Parathyroid adenoma (tissue), 2 donors: Measurements from ENCODE around the gene LY6G6C.
A peak's percentile ranks its signal among the peaks of the same experiment; 100 is the strongest.

Experiments
- H2AFZ ChIP-seq: fragments of 300-600 bp; sonication (generic); one replicate; pipeline ENCODE4 v1.7.0; 2017; ENCODE audit warnings: antibody characterized with exemption, mild to moderate bottlenecking
- H3K27ac ChIP-seq: fragments of 300-600 bp; sonication (generic); one replicate; pipeline ENCODE4 v1.7.0; 2017
- H3K27me3 ChIP-seq: fragments of 300-600 bp; sonication (generic); one replicate; pipeline ENCODE4 v1.7.0; 2017; ENCODE audit warnings: low read length; ENCODE audit not compliant: control insufficient read depth, insufficient read depth
- H3K36me3 ChIP-seq: fragments of 300-600 bp; sonication (generic); one replicate; pipeline ENCODE4 v1.7.0; 2017; ENCODE audit warnings: low read length; ENCODE audit not compliant: control insufficient read depth, insufficient read depth
- H3K4me1 ChIP-seq: fragments of 300-600 bp; sonication (generic); one replicate; pipeline ENCODE4 v1.7.0; 2017; ENCODE audit warnings: control low read depth
- H3K4me2 ChIP-seq: fragments of 300-600 bp; sonication (generic); one replicate; pipeline ENCODE4 v1.7.0; 2017; ENCODE audit warnings: low read length
- H3K4me3 ChIP-seq: fragments of 300-600 bp; sonication (generic); one replicate; pipeline ENCODE4 v1.7.0; 2017; ENCODE audit warnings: low read depth, low read length
- H3K79me2 ChIP-seq: fragments of 300-600 bp; sonication (generic); one replicate; pipeline ENCODE4 v1.7.0; 2017; ENCODE audit warnings: control low read depth
- H3K9ac ChIP-seq: fragments of 300-600 bp; sonication (generic); one replicate; pipeline ENCODE4 v1.7.0; 2017; ENCODE audit warnings: mild to moderate bottlenecking
- H3K9me3 ChIP-seq: fragments of 300-600 bp; sonication (generic); one replicate; pipeline ENCODE4 v1.7.0; 2017; ENCODE audit warnings: low read length; ENCODE audit not compliant: control insufficient read depth
- TF ChIP-seq, protein P1 (sequence below): fragments of 300-600 bp; sonication (generic); IDR thresholded peaks from one replicate; pipeline ENCODE4 v1.7.0; 2017; ENCODE audit warnings: antibody characterized with exemption, mild to moderate bottlenecking
- donor health status: primary hyperparathyroidism.

The LY6G6C gene, protein sequence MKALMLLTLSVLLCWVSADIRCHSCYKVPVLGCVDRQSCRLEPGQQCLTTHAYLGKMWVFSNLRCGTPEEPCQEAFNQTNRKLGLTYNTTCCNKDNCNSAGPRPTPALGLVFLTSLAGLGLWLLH

DNA sequence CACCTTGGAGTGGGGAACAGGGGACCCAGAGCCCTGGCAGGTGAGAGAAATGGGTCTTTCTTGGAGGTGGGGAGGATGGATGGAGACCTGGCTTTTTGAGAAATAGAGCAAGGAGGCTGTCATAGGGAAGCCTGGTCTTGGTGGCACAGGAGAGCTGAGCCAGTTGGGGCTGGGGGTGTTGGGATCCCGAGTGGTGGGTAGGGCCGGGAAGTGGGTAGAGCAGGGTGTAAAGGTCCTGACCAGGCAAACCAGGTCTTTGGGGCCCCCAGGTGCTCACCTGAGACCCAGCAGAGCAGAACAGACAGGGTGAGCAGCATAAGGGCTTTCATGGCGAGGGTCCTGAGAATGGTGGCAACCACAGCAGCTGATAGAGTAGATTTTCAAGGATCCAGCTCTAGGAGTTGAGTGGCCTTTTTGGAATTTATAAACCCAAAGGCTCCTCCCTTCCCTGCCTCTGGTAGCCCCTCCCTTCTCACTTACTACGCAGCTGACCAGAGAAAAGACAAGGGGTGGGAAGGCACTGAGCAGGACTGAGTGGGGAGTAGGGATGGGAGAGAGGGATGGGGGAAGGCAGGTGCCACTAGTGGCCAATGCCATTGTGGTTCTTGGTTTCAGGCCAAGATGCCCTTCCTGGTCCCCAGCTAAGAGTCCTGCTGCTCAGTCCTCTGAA, at the start of gene LY6G6C:
Gene LY6G6C, minus strand, starts transcription at position 396 of the 670 bp plus-strand sequence. Its CDS starts 67 bp downstream, at position 329.
- no peaks in the 10 kb centered on the region for H3K27me3 ChIP-seq
- TF ChIP-seq, protein P1, sequence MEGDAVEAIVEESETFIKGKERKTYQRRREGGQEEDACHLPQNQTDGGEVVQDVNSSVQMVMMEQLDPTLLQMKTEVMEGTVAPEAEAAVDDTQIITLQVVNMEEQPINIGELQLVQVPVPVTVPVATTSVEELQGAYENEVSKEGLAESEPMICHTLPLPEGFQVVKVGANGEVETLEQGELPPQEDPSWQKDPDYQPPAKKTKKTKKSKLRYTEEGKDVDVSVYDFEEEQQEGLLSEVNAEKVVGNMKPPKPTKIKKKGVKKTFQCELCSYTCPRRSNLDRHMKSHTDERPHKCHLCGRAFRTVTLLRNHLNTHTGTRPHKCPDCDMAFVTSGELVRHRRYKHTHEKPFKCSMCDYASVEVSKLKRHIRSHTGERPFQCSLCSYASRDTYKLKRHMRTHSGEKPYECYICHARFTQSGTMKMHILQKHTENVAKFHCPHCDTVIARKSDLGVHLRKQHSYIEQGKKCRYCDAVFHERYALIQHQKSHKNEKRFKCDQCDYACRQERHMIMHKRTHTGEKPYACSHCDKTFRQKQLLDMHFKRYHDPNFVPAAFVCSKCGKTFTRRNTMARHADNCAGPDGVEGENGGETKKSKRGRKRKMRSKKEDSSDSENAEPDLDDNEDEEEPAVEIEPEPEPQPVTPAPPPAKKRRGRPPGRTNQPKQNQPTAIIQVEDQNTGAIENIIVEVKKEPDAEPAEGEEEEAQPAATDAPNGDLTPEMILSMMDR: no peak
- no peaks in the 10 kb centered on the region for H3K79me2 ChIP-seq
- H3K4me1 ChIP-seq: peaks cover 14% of the 10 kb centered on the region
- no peak within 1 kb of the TSS for H3K4me3 ChIP-seq
- no peak within 1 kb of the TSS for H3K4me2 ChIP-seq
- H2AFZ ChIP-seq: no peak within 1 kb of the TSS
- no peak within 1 kb of the TSS for H3K9ac ChIP-seq
- H3K27ac ChIP-seq: no peak within 1 kb of the TSS
- no peaks in the 10 kb centered on the region for H3K36me3 ChIP-seq
- no peaks in the 10 kb centered on the region for H3K9me3 ChIP-seq

DNA sequence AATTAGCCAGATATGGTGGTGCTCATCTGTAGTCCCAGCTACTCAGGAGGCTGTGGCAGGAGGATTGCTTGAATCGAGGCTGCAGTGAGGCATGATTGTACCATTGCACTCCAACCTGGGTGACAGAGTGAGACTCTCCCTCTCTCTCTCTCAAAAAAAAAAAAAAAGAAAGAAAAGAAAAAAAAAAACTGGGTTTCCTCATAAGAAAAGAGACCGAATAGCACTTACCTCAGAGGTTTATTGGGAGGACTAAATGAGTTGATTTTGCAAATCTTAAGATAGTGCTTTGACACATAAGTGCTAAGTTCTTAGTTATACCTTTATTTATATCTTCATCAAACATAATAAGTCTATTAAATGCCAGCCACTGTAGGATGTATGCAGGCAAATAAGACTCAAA, 49.3 kb upstream of the LY6G6C start:
- peaks cover 2% of the 10 kb centered on the region for H3K79me2 ChIP-seq
- H2AFZ ChIP-seq: no peak overlapping the region
- H3K4me3 ChIP-seq: no peak overlapping the region
- no peaks in the 10 kb centered on the region for H3K27me3 ChIP-seq
- no peaks in the 10 kb centered on the region for H3K9me3 ChIP-seq
- TF ChIP-seq, protein P1: no peak
- H3K9ac ChIP-seq: no peak overlapping the region
- H3K27ac ChIP-seq: no peak overlapping the region
- H3K4me1 ChIP-seq: no peaks in the 10 kb centered on the region
- H3K4me2 ChIP-seq: no peak overlapping the region
- no peaks in the 10 kb centered on the region for H3K36me3 ChIP-seq

DNA sequence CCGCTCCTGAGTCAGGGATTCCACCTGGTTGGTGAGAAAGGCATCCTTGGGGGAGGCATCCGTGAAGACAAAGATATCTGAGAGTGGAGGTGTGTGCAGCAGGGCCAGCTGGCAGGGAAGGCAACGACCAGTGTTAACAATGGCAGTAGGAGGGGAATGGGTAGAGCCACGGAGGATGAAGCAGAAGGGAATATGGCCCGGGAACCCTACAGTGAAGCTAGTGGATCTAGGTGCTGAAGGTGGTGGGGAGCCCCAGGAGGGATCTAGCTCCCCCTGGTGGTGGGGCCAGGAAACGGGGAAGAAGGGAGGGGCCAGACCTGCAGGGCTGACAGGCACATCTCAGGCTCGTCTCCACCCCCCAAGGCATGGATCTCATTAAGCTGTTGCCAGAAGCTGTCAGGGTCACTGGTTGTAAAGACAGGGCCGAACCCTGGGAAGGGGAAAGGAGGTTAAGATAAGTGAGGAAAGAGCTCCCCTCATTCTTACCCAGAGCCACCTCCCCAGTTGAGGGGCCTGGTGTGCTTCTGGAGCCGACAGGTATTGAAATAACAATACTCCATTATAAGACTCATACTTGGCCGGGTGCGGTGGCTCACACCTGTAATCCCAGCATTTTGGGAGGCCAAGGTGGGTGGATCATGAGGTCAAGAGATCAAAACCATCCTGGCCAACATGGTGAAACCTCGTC, 48.3 kb upstream of the LY6G6C start:
- Histone ChIP-seq H3K27ac (no peak overlapping the region), H3K9ac (no peak overlapping the region), H3K36me3 (no peaks in the 10 kb centered on the region)

DNA sequence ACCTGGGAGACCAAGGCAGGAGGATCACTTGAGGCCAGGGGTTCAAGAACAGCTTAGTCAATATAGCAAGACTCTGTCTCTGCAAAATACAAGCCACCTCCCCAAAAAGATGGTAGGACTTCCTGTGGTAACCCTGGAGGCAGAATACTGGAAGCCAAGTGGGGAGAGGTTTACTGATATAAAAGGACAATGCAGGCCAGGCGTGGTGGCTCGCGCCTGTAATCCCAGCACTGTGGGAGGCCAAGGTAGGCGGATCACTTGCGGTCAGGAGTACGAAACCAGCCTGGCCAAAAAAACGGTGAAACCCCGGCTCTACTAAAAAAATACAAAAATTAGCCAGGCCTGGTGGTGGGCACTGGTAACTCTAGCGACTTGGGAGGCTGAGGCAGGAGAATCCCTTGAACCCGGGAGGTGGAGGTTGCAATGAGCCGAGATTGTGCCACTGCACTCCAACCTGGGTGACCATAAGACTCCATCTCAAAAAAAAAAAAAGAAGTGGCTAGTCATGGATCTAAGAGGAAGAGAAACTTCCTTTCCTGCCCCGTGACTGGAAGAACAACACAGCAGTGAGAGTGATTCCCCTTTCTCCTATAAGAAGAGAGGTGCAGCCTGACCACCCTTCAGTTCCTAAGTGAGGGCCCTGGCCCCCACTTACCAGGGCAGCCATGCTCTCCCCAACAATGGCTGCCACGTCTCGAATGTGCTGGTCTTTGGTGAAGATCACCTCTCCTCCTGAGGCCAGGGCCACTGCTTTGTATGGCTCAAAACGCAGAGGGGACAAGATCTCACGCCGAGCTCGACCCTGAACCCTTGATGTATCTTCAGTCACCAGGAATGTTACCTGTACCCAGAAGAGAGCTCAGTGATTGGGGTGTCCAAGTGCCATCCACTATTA, 47.1 kb upstream of the LY6G6C start:
- no peak overlapping the region for H3K9ac ChIP-seq
- H2AFZ ChIP-seq: no peak overlapping the region
- peaks cover 2% of the 10 kb centered on the region for H3K79me2 ChIP-seq
- H3K4me1 ChIP-seq: no peaks in the 10 kb centered on the region
- TF ChIP-seq, protein P1: no peak
- no peaks in the 10 kb centered on the region for H3K9me3 ChIP-seq
- H3K4me2 ChIP-seq: no peak overlapping the region
- no peaks in the 10 kb centered on the region for H3K36me3 ChIP-seq
- H3K4me3 ChIP-seq: no peak overlapping the region
- no peaks in the 10 kb centered on the region for H3K27me3 ChIP-seq
- H3K27ac ChIP-seq: no peak overlapping the region

More for the DNA sequence above, 48.3 kb upstream of the LY6G6C start:
- H3K27me3 ChIP-seq: no peaks in the 10 kb centered on the region
- no peaks in the 10 kb centered on the region for H3K9me3 ChIP-seq
- H2AFZ ChIP-seq: no peak overlapping the region
- H3K4me2 ChIP-seq: no peak overlapping the region
- H3K4me3 ChIP-seq: no peak overlapping the region
- peaks cover 2% of the 10 kb centered on the region for H3K79me2 ChIP-seq
- TF ChIP-seq, protein P1: peak; percentile 92
- H3K4me1 ChIP-seq: no peaks in the 10 kb centered on the region
